ENCODE measurements around the gene TRIM28.
"Not testable (repeated sequence)": the region's sequence is repeated elsewhere in the genome, so short reads cannot be mapped to it uniquely, and the experiment has no call there.

The TRIM28 gene

DNA sequence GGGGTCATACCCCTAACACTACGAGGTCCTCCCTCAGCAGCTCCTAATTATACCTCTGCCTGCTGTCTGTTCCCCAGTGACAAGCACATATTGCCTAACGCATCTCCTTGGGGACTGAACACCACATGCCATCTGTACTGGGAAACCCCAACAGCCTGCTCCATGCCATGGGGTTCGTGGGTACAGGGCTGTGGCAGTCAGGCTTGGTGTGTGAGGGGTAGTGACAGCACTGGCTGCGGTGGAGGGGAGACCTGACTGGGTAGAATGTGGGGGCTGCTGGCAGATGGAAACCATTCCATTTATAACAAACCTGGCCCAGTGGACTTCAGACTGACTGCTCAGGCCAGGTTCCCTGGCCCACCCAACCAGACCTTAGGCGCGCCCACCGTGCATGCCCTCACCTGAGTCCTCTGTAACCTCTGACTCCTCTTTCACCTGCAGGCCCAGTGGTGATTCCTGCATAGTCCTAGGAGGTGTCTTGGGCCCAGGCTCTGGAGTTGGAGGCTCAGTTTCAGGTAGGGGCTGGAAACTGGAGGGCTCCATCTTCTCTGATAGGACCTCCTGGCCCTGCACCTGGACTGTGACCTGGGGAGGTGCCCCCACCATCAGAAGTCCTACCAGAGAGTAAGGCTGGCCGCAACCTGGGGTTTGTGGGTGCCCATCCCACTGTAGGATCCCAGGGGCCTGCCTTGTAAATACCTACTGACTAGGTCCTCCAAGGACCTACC is 26.2 kb downstream of the TRIM28 start:
- Histone ChIP-seq H3K9me3 (ENCODE audit: control insufficient read depth, low read length) (no peaks in the 10 kb centered on the region), H3K36me3 (ENCODE audit: control insufficient read depth, insufficient read depth, low read length, severe bottlenecking) (peaks cover 18% of the 10 kb centered on the region), H3K27me3 (replicated peaks; ENCODE audit: control insufficient read depth, insufficient read depth, low read length) (no peaks in the 10 kb centered on the region), H3K9ac (ENCODE audit: low read length) (no peak overlapping the region), H3K4me3 (ENCODE audit: low read length) (no peak overlapping the region), H3K4me1 (ENCODE audit: control insufficient read depth, insufficient read depth, low read length) (peaks cover 21% of the 10 kb centered on the region)
- no peak for DNase-seq (ENCODE audit: low read depth)

DNA sequence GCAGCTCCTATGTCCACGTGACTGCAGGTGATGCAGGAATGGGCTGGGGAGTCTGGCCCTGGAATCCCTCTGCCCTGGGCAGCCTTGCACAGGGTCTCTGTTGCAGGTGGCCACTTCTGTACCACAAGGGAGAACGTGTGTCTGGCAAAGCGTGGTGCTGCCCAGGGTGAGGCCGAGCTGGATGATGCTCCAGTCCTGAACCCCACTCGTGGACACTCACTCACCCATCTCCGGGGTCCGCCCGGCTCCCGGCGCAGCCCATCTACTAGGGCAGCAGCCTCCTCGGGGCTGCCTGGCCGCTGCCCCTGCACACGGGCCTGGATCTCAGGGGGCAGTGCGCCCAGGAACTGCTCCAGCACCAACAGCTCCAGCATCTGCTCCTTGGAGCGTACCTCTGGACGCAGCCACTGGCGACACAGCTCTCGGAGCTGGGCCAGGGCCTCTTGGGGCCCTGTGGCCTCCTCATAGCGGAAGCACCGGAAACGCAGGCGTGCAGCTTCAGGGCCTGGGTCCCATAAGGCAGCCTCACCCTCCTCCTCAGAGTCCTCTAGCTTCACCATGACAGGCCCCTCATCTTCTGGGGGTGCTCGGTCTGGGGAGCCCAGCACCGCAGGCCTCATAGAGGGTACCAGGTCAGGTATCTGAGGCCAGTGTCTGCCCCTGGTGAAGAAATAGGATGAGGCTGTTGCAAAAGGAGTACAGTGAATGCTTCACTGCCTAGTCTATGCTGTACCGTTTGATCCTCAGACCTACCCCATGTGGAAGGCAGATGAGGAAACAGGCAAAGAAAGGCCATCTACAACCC is 27.1 kb downstream of the TRIM28 start:
- no peak for DNase-seq (ENCODE audit: low read depth)
- Histone ChIP-seq H3K4me3 (ENCODE audit: low read length) (no peak overlapping the region), H3K4me1 (ENCODE audit: control insufficient read depth, insufficient read depth, low read length) (peaks cover 22% of the 10 kb centered on the region), H3K36me3 (ENCODE audit: control insufficient read depth, insufficient read depth, low read length, severe bottlenecking) (peaks cover 18% of the 10 kb centered on the region), H3K27me3 (replicated peaks; ENCODE audit: control insufficient read depth, insufficient read depth, low read length) (no peaks in the 10 kb centered on the region), H3K9me3 (ENCODE audit: control insufficient read depth, low read length) (no peaks in the 10 kb centered on the region), H3K9ac (ENCODE audit: low read length) (no peak overlapping the region)

DNA sequence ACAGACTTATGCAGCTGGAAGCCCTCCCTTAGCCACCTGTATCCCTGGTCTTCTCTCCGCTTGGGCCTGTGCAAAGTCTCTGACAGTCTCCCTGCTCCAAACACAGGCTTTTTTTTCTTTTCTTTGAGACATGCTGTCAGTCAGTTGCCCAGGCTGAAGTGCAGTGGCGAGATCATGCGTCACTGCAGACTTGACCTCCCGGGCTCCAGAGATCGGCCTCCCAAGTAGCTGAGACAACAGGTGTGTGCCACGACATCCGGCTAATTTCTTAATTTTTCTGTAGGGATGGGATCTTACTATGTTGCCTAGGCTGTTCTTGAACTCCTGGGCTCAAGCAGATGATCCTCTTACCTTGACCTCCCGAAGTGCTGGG is 27.7 kb downstream of the TRIM28 start:
- H3K9me3 ChIP-seq (ENCODE audit: control insufficient read depth, low read length) = no peaks in the 10 kb centered on the region
- no peak for DNase-seq (ENCODE audit: low read depth)
- H3K36me3 ChIP-seq (ENCODE audit: control insufficient read depth, insufficient read depth, low read length, severe bottlenecking) = peaks cover 18% of the 10 kb centered on the region
- H3K4me3 ChIP-seq (ENCODE audit: low read length) = no peak overlapping the region
- H3K4me1 ChIP-seq (ENCODE audit: control insufficient read depth, insufficient read depth, low read length) = peaks cover 24% of the 10 kb centered on the region
- no peak overlapping the region for H3K9ac ChIP-seq (ENCODE audit: low read length)
- no peaks in the 10 kb centered on the region for H3K27me3 ChIP-seq (replicated peaks; ENCODE audit: control insufficient read depth, insufficient read depth, low read length)

DNA sequence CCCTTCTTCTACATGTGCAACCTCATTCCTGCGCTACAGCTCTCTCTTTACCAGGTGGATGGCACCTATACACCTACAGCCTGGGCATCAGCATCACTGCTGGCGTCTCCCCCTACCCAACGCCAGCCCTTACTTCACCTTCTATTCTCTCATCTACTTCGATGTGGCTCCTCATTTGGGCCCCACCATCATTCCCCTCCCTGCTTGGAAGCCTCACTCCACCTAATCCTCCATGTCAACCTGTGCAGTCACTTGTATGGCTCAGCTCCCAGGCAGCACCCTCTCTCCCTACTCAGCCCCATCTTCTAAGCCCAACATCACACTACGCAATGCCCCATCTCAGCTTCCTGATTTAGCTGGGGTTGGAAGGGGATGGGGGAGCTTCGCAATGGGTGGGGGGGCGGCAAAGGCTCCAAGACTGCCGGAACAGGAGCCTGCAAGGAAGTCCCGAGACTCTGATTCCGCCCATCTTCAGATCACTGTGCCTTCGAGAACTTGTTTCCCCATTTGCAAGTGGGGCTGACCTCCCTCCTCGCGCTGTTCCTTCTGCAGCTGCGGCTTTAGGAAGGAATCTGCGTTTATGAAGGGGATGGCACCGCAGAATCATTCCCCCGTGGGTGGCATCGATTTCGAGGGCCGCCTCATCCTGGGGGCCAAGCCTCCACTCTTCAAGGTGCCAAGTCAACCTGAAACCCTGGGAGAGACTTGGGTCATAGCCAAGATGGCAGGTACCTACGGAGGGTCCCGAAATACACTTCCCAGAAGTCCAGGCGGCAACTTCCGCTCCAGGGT is 28.4 kb downstream of the TRIM28 start:
- Histone ChIP-seq H3K9ac (ENCODE audit: low read length) (peak overlapping the region; percentile 92), H3K4me3 (ENCODE audit: low read length) (peak overlapping the region; percentile 90), H3K9me3 (ENCODE audit: control insufficient read depth, low read length) (no peaks in the 10 kb centered on the region), H3K4me1 (ENCODE audit: control insufficient read depth, insufficient read depth, low read length) (peaks cover 24% of the 10 kb centered on the region), H3K36me3 (ENCODE audit: control insufficient read depth, insufficient read depth, low read length, severe bottlenecking) (peaks cover 12% of the 10 kb centered on the region), H3K27me3 (replicated peaks; ENCODE audit: control insufficient read depth, insufficient read depth, low read length) (no peaks in the 10 kb centered on the region)
- no peak for DNase-seq (ENCODE audit: low read depth)

DNA sequence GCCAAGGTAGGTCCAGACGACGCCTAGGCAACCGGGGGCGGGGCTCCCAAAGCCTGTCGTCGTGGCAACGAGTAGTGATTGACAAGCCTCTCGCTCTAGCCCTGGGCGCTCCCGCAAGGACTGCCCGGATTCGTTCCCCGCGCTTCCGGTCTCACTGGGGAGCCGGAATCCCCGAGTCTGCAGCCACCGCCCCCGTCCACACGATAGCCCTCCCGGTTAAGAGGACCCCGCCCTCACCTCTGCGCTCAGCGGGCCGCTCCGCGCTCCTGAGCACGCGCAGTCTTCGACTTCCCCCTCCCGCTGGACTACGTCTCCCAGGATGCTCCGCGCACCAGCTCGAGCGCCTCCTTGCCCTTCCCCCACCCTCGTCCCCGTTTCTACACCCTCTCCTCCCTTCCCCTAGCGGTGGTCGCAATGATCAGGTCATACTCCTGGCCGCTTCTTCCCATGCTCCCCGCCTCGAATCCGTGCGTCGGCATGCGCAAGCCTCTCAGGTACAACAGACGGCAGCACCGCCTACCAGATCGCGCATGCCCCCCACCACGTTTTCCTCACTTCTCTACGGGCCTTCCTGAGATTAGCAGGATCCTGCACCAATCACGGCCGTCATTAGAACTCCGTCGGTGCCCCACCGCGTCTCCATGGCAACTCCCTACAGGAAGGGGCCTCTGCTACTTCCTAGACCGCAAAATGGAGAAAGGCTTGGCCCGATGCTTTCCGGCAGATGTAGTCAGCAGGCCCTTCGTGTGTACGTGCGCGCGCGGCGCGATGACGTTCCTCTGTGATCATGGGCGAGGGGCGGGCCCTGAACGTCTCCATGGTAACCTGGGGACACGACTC is 29.2 kb downstream of the TRIM28 start, which contains the start of gene MZF1:
TSS of gene MZF1 (minus strand) at position 518 of the 840 bp plus-strand sequence. CDS start 1,946 bp downstream, outside the sequence.
- peak; percentile 100 for DNase-seq (ENCODE audit: low read depth)
- Histone ChIP-seq H3K4me3 (ENCODE audit: low read length) (peak within 1 kb of the TSS; percentile 90), H3K36me3 (ENCODE audit: control insufficient read depth, insufficient read depth, low read length, severe bottlenecking) (peaks cover 11% of the 10 kb centered on the region), H3K9ac (ENCODE audit: low read length) (peak within 1 kb of the TSS; percentile 92), H3K4me1 (ENCODE audit: control insufficient read depth, insufficient read depth, low read length) (peaks cover 24% of the 10 kb centered on the region), H3K9me3 (ENCODE audit: control insufficient read depth, low read length) (no peaks in the 10 kb centered on the region), H3K27me3 (replicated peaks; ENCODE audit: control insufficient read depth, insufficient read depth, low read length) (no peaks in the 10 kb centered on the region)

DNA sequence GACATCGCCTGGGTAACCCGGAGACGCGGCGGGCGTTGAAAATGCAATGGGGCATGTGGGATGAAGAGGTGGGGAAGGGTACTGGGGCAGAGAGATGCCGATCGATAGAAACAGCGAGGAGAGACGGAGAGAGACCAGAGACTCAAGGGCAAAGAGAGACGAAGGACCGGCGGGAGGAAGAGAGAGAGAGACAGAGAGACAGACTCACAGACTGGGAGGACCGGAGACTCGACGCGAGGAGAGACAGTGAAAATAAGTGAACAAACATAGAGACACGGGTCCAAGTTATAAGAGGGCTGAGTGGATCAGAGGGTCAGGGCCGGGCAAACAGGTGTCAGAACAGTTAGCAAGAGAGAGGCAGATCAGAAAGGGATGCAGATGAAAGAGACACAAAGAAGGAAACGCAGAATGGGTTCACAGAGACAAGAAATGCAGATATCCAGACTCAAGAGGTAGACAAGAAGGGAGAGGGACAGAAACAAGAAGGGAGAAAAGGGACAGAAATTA is 29.8 kb downstream of the TRIM28 start:
- H3K36me3 ChIP-seq (ENCODE audit: control insufficient read depth, insufficient read depth, low read length, severe bottlenecking) = peaks cover 11% of the 10 kb centered on the region
- DNase-seq (ENCODE audit: low read depth) = no peak
- H3K4me3 ChIP-seq (ENCODE audit: low read length) = peak overlapping the region; percentile 90
- no peaks in the 10 kb centered on the region for H3K27me3 ChIP-seq (replicated peaks; ENCODE audit: control insufficient read depth, insufficient read depth, low read length)
- peaks cover 27% of the 10 kb centered on the region for H3K4me1 ChIP-seq (ENCODE audit: control insufficient read depth, insufficient read depth, low read length)
- H3K9me3 ChIP-seq (ENCODE audit: control insufficient read depth, low read length) = no peaks in the 10 kb centered on the region
- H3K9ac ChIP-seq (ENCODE audit: low read length) = peak overlapping the region; percentile 92

DNA sequence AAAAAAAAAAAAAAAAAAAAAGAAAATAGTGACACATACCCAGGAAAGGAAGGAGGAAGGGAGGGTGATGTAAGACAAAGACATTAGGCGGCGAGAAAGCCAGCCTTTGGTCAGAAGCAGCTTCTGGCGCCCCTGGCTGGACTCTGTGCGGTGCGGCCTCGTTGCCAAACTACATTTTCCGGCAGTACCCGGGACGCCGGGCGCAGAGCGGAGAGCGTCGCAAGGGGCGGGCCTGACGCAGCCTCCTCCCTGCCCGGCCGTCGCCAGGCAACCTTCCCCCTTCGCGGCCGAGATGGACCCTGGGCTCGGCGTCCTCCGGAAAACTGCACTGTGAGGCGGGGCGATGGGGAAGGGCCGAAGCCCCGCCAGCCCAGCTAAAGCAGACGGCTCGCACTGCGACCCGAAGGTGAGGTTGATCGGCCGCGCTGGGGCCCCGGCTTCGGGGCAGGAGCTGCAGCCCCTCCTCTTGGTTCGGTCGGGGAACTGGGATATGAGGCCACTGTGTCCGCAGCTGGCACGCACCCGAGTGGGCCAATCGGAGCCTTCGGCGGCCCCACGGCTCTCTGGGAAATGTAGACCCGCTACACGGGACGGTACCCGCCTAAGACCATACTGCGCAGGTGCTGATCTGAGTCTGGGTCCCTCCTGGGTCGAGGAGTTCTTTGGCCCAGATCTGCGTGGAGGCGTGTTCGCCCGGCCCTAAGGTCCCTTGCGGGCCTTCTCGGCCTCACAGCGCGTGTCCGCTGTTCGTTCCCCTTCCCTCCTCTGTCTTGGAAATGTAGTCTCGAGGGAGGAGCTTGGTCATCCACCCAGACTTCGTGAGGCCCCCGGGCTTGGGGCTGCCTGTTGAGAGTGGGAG is 31.5 kb downstream of the TRIM28 start:
- H3K9me3 ChIP-seq (ENCODE audit: control insufficient read depth, low read length) = no peaks in the 10 kb centered on the region
- peaks cover 7% of the 10 kb centered on the region for H3K36me3 ChIP-seq (ENCODE audit: control insufficient read depth, insufficient read depth, low read length, severe bottlenecking)
- H3K4me3 ChIP-seq (ENCODE audit: low read length) = peak overlapping the region; percentile 89
- H3K9ac ChIP-seq (ENCODE audit: low read length) = peak overlapping the region; percentile 91
- H3K4me1 ChIP-seq (ENCODE audit: control insufficient read depth, insufficient read depth, low read length) = peaks cover 27% of the 10 kb centered on the region
- no peaks in the 10 kb centered on the region for H3K27me3 ChIP-seq (replicated peaks; ENCODE audit: control insufficient read depth, insufficient read depth, low read length)
- DNase-seq (ENCODE audit: low read depth) = peak; percentile 96

DNA sequence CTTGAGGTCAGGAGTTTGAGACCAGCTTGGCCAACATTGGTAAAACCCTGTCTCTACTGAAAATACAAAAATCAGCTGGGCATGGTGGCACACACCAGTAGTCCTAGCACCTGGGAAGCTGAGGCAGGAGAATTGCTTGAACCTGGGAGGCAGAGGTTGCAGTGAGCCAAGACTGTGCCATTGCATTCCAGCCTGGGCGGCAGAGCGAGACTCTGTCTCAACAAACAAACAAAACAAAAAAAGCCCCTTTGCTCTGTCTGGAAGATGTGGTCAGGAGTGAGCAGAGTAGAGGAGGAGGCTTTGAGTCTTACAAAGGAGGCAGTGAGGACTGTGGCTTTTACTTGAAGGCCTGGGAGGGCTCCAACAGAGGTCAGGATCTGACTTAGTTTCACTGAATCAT is 33.7 kb downstream of the TRIM28 start:
- H3K36me3 ChIP-seq (ENCODE audit: control insufficient read depth, insufficient read depth, low read length, severe bottlenecking); H3K27me3 ChIP-seq (replicated peaks; ENCODE audit: control insufficient read depth, insufficient read depth, low read length); H3K4me3 ChIP-seq (ENCODE audit: low read length); H3K9ac ChIP-seq (ENCODE audit: low read length); DNase-seq (ENCODE audit: low read depth); H3K9me3 ChIP-seq (ENCODE audit: control insufficient read depth, low read length): not testable (repeated sequence)
- peaks cover 24% of the 10 kb centered on the region for H3K4me1 ChIP-seq (ENCODE audit: control insufficient read depth, insufficient read depth, low read length)

DNA sequence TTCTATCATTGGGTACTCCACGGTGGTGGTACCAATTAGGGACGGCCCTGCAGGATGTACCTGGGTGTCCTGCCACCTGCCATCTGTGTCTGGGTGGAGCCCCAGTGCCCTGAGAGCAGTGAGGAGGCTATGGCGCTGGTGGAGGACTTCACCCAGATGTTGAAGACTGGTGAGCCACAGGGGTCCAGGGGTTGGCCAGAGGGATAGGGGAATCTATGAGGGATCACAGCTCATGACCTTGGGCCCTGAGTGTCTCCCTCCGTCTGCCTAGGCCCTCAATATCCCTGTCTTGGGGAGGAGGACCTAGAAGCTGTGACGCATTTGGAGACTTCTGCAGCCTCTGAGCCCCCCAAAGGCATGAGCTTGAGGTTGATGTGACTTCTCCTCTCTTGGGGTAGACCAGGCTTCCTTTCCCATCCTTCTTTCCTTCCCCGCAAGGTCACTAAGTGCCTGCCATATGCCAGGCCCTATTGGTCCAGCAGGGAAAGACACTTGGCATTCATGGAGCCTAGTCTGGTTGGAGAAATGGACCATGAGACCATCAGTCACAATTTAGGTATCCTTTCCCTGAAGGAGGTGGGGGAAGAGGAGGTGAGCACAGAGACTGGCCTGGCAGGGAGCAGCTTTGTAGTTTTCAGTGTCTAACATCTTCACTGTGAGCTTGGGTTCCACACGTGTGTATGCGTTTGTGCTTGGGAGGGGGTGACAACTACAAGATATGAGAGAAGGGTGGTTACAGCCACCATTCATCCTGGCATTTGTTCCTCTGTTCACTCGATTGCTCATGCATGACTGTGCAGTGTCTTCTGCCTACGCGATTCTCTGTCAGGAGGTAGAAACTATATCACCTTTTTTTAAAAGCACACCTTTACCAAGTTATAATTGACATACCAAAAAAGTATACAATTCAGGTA is 34.4 kb downstream of the TRIM28 start:
- Histone ChIP-seq H3K27me3 (replicated peaks; ENCODE audit: control insufficient read depth, insufficient read depth, low read length) (no peaks in the 10 kb centered on the region), H3K9me3 (ENCODE audit: control insufficient read depth, low read length) (no peaks in the 10 kb centered on the region), H3K4me1 (ENCODE audit: control insufficient read depth, insufficient read depth, low read length) (peaks cover 24% of the 10 kb centered on the region), H3K36me3 (ENCODE audit: control insufficient read depth, insufficient read depth, low read length, severe bottlenecking) (peaks cover 15% of the 10 kb centered on the region), H3K9ac (ENCODE audit: low read length) (peak overlapping the region; percentile 31), H3K4me3 (ENCODE audit: low read length) (no peak overlapping the region)
- no peak for DNase-seq (ENCODE audit: low read depth)
